OCI-LY7 (cell line): ENCODE measurements around the gene ANKH.

ENCODE experiments used
- CTCF ChIP-seq: fragments of 200-600 bp; sonication (generic); conservative IDR thresholded peaks from 2 replicates; pipeline ENCODE4 v1.5.1; 2014; ENCODE audit warnings: mild to moderate bottlenecking, antibody characterized with exemption, low read length, moderate library complexity, mixed read lengths
- EZH2phosphoT487 ChIP-seq: fragments of 200-600 bp; sonication (generic); IDR thresholded peaks from 2 replicates; pipeline ENCODE4 v1.6.1; 2018; ENCODE audit warnings: low read depth, borderline replicate concordance, mild to moderate bottlenecking, mixed run types, antibody characterized with exemption, low read length, moderate library complexity, mixed read lengths

GRCh38 chr5:14718778-14719177, 152.8 kb downstream of the ANKH start:
- TF ChIP-seq CTCF (no peak), EZH2phosphoT487 (no peak)
